ENCODE measurements around the gene FARS2.

- TF ChIP-seq, protein P1, sequence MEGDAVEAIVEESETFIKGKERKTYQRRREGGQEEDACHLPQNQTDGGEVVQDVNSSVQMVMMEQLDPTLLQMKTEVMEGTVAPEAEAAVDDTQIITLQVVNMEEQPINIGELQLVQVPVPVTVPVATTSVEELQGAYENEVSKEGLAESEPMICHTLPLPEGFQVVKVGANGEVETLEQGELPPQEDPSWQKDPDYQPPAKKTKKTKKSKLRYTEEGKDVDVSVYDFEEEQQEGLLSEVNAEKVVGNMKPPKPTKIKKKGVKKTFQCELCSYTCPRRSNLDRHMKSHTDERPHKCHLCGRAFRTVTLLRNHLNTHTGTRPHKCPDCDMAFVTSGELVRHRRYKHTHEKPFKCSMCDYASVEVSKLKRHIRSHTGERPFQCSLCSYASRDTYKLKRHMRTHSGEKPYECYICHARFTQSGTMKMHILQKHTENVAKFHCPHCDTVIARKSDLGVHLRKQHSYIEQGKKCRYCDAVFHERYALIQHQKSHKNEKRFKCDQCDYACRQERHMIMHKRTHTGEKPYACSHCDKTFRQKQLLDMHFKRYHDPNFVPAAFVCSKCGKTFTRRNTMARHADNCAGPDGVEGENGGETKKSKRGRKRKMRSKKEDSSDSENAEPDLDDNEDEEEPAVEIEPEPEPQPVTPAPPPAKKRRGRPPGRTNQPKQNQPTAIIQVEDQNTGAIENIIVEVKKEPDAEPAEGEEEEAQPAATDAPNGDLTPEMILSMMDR (IDR thresholded peaks at IDR 0.05; ENCODE audit: poor library complexity, severe bottlenecking): no peak
- TF ChIP-seq POLR2AphosphoS5 (IDR thresholded peaks at IDR 0.05) (no peak), EZH2 (IDR thresholded peaks at IDR 0.05; ENCODE audit: borderline replicate concordance, insufficient read depth, low read length, poor library complexity, severe bottlenecking) (no peak), EP300 (conservative IDR thresholded peaks at IDR 0.05; ENCODE audit: poor library complexity, severe bottlenecking) (no peak), MXI1 (conservative IDR thresholded peaks at IDR 0.05; ENCODE audit: poor library complexity, severe bottlenecking) (no peak), TAF1 (IDR thresholded peaks at IDR 0.05; ENCODE audit: low read depth) (no peak)
Observed at GRCh38 chr6:5516036-5516435, 254.7 kb downstream of the FARS2 start.
